GM18508 (cell line): ENCODE measurements around the gene ELOA.
"Not testable (repeated sequence)": the region's sequence is repeated elsewhere in the genome, so short reads cannot be mapped to it uniquely, and the experiment has no call there.

Experiments used
- ATAC-seq: cut with Tn5 transposase; IDR thresholded peaks from one replicate; pipeline ENCODE4 v1.9.1; 2021; ENCODE audit warnings: moderate number of reproducible peaks; ENCODE audit not compliant: insufficient read depth, unreplicated experiment

Gene ELOA

DNA sequence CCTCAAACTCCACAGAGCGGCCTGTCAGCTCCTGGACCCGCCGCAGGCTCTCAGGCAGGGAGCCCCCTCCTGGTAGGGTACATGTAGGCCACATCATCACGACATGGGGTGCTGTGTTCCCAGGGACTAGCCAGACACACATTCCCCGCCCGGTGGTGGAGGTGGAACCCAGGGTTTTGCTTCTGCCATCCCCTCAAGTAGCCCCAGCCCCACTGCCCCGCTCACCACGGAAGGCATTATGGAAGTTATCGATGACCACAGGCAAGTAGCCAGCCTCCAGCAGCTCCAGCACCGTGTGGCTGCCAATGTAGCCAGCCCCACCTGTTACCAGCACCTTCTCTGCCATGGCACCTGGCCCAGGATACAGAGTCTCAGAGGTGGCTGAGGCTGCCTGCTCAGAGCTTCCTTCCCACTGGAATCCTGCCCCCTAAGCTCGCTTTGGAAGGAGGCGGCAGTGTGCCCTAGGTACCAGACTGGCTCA is 55.4 kb downstream of the ELOA start:
- ATAC-seq = no peak

DNA sequence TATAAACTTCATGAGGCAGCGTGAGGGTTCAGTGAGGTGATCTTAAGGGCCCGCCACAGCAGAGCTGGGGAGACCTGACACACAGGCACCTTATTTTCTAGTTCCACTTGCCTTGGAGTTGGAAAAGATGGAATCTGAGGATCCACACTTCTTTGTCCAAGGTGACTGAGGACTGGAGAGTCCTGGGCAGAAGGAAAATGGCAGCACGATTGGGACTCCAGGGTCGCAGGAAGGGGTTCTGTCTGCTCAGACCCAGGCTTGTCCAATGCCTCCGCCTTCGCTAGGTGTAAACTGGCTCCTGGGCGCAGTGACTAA is 55.9 kb downstream of the ELOA start:
- no peak for ATAC-seq

GRCh38 chr1:23799570-23800399 is 56.5 kb downstream of the ELOA start:
- no peak for ATAC-seq

GRCh38 chr1:23800400-23801337 is 57.4 kb downstream of the ELOA start, which contains the start of gene GALE:
Gene GALE, minus strand, starts transcription at chr1:23800754. Its CDS starts 1,747 bp downstream, at chr1:23799007.
- ATAC-seq = no peak

DNA sequence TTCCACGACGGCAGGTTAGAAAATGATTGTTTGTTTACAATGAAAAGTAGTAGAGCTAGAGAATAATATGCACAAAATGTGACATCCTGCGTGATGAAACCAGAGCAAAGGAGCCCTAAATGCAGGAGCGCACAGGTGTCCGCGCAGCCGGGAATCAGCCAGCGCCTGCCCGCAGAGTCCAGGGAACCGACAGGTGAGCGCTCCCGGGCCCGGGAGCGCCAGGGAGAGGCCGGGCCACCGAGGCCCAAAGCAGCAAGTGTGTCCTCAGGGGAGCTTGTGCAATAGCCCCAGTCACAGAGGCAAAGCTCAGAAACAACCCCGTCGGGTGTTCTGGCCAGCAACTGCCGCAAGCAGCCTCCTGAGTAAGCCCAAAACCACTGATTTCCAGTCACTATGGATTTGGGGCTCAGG is 58.1 kb downstream of the ELOA start:
- ATAC-seq = no peak

GRCh38 chr1:23801876-23802275 is 58.6 kb downstream of the ELOA start:
- ATAC-seq = no peak

DNA sequence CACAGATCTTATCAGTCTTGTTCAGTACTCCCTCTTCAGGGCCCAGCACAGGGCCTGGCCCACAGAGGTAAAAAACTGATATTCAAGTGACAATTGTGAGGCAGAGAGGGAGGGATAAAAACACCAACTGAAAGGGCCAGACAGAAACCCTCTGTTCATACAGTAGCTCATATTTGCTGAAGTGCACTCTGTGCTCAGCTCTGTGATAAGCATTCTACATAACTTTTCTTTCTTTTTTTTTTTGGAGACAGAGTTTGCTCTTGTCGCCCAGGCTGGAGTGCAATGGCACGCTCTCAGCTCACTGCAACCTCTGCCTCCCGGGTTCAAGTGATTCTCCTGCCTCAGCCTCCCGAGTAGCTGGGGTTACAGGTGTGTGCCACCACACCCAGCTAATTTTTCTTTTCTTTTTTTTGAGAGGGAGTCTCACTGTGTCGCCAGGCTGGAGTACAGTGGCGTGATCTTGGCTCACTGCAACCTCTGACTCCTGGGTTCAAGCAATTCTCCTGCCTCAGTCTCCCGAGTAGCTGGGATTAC is 59.6 kb downstream of the ELOA start:
- not testable (repeated sequence) for ATAC-seq

DNA sequence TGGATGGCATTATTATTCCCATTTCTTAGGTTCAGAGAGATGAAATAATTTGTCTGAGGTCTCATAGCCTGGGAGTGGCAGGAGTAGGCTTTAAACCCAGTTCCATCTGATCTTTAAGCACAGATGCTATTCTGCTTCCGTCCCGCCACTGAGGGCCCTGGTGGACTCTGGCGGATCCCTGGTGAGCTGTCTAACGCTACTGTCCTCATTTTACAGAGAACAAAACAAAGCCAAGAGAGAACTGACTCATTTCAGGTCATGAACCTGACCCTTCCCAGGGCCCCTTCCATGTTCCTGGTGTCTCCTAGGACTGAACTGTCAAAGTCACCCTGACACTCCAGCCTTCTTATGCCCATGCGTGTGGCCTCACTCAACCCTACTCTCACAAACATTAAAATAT is 60.4 kb downstream of the ELOA start:
- ATAC-seq = no peak

DNA sequence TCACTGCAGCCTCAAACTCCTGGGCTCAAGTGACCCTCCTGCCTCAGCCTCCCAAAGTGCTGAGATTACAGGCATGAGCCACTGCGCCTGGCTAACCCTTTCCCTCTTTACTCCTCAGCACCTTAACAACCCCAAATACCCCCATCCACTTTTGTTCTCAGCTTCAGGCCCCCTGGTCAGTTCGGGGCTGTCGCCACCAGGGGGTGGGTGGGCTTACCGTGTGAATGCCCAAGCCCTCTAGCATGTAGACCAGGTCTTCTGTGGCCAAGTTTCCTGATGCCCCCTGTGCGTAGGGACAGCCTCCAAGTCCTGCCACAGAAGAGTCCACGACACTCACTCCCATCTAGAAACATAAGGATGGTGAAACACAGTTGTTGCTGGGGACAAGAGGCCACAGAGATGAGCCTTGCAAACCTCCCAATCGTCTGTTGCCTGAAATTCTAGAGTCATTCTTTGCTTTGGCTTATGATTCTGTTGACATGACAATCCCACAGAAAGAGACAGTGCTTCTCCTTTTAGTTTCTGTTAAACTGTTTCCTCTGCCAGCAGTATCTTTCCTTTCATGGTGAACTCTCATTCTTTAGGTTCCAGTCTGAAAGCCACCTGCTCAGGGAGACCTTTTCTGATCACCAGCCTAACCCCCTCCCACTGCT is 61.0 kb downstream of the ELOA start:
- no peak for ATAC-seq

DNA sequence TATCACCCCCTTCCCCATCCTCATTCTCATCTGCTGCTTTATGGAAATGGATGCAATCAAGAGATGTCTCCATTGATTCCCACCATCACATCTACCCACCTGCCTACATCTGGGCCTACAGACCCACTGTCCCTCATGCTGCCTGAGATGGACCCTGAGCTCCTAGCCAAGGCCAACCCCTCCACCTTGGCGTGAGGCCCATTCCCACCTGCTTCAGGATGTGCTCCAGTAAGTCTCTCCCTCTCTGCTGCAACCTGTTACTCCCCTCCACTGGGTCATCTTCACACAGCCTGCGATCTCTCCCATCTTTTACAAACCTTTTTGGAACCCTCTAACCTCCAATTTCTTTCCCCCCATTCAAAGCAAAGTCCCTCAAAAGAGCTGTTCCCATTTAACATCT is 61.8 kb downstream of the ELOA start:
- ATAC-seq = no peak

DNA sequence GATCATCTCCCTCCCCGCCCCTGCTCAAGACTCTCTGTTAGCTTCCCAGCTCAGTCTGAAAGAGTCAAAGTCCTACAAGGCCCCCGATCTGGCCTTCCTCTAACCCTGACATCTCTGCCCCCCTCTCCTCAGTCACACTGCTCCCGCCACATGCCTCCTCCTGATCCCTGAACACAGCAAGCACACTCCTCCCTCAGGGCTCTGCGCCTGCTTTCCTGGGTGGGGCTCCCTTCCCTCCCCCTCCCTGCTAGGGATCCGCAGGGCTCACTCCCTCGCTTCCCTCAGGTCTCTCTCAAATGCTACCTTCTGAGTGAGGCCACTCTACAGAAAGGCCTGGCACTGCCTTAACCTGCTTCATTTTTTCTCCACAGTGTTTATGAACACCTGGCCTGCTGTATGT is 63.0 kb downstream of the ELOA start:
- ATAC-seq = no peak

- ATAC-seq = no peak
Observed at GRCh38 chr1:23807453-23807852, 64.2 kb downstream of the ELOA start.

GRCh38 chr1:23809751-23810171 is 66.5 kb downstream of the ELOA start:
- ATAC-seq = no peak

DNA sequence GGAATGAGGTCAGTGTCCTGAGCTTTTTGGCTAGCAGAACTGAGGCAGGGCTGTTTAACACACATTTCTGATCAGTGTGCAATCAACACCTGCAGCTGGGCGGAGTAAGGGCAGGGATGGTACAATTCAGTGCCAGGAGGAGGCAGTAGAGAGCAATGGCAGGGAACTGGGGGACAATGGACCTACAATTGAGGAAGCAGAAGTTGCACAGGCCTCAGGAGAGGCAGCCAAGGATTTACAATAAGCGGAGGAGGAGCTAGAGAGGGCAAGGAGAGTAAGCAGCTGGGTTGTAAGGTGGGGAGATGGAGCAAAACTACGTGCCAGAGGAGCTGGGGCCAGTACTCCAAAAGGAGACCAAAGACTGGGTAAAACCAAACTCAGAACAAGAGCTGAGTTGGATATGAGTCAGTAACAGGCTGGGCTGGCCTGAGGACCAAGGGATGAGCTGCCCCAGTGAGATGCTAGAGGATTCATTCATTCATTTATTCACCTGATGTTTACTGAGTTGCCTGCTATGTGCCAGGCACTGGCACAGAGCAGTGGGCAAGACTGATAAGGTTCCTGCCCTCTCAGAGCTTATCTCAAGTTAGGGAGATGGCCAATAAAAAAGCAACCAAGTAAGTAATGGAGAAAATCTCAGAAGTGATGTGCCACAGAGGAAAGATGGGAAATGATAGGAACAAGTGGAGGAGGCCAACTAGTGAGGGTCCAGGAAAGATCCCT is 67.7 kb downstream of the ELOA start:
- ATAC-seq = no peak
